ENCODE measurements around the gene LATS2. TPM values are rescaled to one million over a fixed set of nuclear protein-coding genes. Genes with fewer than 3 reads are reported as not detected.

Gene LATS2
- total RNA-seq, 4 donors from 2014 or later = 3.7 to 9.9 (median 6.5) TPM

DNA sequence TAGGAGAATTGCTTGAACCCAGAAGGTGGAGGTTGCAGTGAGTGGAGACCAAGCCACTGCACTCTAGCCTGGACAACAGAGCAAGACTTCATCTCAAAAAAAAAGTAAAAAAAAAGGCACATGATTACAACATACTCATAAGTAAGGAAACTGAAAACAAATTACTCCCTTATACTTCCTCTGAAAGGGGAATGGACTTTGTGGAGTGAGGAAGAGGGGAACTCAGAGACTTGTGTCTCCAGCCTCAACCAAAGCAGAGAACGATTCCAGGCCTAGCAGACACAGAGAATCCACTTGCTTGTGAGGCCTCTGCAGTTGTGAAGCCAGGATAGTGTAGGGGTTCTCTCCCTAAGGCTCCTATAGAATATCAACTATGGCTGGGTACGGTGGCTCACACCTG is 4.3 kb upstream of the LATS2 start:
- H3K36me3 ChIP-seq = no peaks in the 10 kb centered on the region

DNA sequence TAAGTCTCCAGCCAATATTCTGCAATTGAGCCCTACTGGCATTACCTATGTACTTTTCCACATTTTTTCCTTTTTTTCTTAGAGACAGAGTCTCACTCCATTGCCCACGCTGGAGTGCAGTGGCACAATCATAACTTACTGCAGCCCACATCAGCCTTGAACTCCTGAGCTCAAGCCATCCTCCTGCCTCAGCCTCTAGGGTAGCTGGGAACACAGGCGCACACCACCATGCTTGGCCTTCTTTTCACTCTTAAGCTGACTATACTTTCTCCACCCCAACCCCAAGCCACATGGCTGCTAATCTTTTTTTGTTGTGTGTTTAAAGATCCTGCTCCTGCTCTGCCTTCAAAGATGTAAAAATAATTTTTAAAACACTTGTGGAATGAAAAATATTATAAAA is 1.6 kb upstream of the LATS2 start:
- peaks cover 0 to 12% (median 5%) of the 10 kb centered on the region in 4 donors for H3K4me1 ChIP-seq
- H3K4me3 ChIP-seq = no peak overlapping the region
- TF ChIP-seq POLR2A (IDR thresholded peaks at IDR 0.05) = no peak
- TF ChIP-seq, protein P1, sequence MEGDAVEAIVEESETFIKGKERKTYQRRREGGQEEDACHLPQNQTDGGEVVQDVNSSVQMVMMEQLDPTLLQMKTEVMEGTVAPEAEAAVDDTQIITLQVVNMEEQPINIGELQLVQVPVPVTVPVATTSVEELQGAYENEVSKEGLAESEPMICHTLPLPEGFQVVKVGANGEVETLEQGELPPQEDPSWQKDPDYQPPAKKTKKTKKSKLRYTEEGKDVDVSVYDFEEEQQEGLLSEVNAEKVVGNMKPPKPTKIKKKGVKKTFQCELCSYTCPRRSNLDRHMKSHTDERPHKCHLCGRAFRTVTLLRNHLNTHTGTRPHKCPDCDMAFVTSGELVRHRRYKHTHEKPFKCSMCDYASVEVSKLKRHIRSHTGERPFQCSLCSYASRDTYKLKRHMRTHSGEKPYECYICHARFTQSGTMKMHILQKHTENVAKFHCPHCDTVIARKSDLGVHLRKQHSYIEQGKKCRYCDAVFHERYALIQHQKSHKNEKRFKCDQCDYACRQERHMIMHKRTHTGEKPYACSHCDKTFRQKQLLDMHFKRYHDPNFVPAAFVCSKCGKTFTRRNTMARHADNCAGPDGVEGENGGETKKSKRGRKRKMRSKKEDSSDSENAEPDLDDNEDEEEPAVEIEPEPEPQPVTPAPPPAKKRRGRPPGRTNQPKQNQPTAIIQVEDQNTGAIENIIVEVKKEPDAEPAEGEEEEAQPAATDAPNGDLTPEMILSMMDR (IDR thresholded peaks at IDR 0.05) = no peak
- no peak overlapping the region for H3K27ac ChIP-seq
- H3K36me3 ChIP-seq = no peaks in the 10 kb centered on the region
- H3K27me3 ChIP-seq = no peaks in the 10 kb centered on the region
- no peak for DNase-seq
- H3K9me3 ChIP-seq = no peaks in the 10 kb centered on the region

More for the DNA sequence above, 4.3 kb upstream of the LATS2 start:
- Histone ChIP-seq H3K4me3 (no peak overlapping the region), H3K9me3 (no peaks in the 10 kb centered on the region), H3K4me1 (peaks cover 0 to 7% (median 0%) of the 10 kb centered on the region in 4 donors), H3K27me3 (no peaks in the 10 kb centered on the region), H3K27ac (no peak overlapping the region)
- TF ChIP-seq, protein P1 (IDR thresholded peaks at IDR 0.05) = no peak
- no peak for TF ChIP-seq POLR2A (IDR thresholded peaks at IDR 0.05)
- DNase-seq = no peak

DNA sequence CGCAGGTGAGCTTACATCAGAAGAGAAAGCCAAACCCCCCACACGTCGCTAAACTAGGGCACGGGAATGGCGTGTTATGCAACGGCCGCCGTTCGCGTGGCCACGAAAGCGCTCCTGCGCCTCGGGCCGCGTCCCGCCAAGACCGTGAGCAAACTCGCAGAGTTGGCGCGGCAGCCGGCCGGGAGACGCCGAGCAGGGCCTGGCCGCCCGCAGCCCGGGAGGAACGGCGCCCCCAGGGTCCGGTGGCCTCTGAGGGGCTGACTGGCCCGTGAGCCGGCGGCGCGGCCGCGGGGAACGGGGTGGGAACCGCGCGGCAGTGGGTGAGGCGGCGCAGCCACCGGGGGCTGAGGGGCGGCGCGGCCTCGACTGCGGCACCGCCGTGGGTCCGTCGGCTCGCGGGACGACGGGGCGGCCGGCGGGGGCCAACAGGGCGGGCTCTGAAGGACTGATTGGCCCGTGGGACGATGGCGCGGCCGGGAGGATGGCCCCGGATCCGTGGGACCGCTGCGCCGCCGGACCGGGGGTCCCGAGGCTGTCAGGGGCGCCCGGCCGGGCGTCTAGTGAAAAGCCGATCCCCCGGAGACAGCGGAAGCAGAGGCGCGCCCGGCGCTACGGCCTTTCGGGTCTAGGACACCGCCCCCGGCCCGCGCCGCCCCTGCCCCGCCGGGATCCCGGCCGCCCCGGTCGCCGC is 903 bp downstream of the LATS2 start:
- peak overlapping the region; percentile 87 to 100 (median 95) for H3K27ac ChIP-seq
- H3K4me3 ChIP-seq = peak overlapping the region; percentile 69 to 95 (median 89)
- TF ChIP-seq, protein P1 (IDR thresholded peaks at IDR 0.05) = no peak
- no peak for TF ChIP-seq POLR2A (IDR thresholded peaks at IDR 0.05)
- no peaks in the 10 kb centered on the region for H3K36me3 ChIP-seq
- H3K4me1 ChIP-seq = peaks cover 0 to 19% (median 5%) of the 10 kb centered on the region in 4 donors
- H3K27me3 ChIP-seq = no peaks in the 10 kb centered on the region
- DNase-seq = peak in 1 of 3 donors; percentile 55
- H3K9me3 ChIP-seq = no peaks in the 10 kb centered on the region

DNA sequence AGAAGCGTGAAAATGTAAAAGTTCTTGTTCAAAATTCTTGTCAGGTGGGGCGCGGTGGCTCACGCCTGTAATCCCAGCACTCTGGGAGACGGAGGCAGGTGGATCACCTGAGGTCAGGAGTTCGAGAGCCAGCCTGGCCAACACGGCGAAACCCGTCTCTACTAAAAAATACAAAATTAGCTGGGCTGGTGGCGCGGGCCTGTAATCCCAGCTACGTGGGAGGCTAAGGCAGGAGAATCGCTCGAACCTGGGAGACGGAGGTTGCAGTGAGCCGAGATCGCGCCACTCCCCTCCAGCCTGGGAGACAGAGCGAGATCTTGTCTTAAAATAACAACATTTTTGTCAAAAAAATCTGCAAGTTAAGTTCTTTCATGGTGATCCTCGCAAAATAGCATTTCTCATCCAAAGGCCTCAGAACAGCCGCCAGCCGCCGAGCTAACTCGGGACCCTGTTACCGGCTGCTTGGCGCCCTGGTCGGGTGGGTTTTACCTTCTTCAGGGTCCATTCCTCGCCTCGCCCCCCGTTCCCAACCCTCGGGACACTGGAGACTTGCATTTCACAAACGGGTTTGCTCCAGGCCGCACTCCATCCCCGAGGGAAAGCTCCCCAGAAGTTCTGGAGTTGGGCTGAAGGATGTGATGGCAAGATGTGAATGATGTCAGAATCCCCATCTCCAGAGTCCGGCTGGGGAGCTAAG is 1.6 kb downstream of the LATS2 start:
- Histone ChIP-seq H3K9me3 (no peaks in the 10 kb centered on the region), H3K4me3 (peak overlapping the region; percentile 69 to 95 (median 89)), H3K4me1 (peaks cover 0 to 21% (median 5%) of the 10 kb centered on the region in 4 donors), H3K27me3 (no peaks in the 10 kb centered on the region), H3K36me3 (no peaks in the 10 kb centered on the region), H3K27ac (peak overlapping the region; percentile 87 to 100 (median 95))
- peak in 1 of 3 donors; percentile 44 for DNase-seq
- TF ChIP-seq POLR2A (IDR thresholded peaks at IDR 0.05) = no peak
- TF ChIP-seq, protein P1 (IDR thresholded peaks at IDR 0.05) = no peak

DNA sequence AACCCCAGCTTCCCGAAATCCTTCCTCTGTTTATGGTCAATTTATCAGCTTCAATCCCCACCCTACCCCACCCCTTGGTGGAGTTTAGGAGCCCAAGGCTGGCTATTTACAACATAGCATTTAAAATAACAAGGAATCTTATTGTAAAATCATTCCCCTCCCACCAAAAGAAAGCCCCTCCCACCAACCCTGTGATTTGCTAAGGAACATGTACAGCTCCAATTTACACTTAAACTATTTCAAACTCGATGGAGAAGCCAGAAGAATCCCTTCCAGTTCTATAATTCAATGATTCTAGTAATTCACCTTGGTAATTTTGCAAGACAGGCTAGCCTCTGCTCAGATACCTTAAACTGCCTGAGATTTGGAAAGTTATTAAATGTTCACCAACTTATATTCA is 3.0 kb downstream of the LATS2 start:
- H3K4me3 ChIP-seq = no peak overlapping the region
- no peaks in the 10 kb centered on the region for H3K36me3 ChIP-seq
- DNase-seq = no peak
- no peaks in the 10 kb centered on the region for H3K9me3 ChIP-seq
- no peaks in the 10 kb centered on the region for H3K27me3 ChIP-seq
- TF ChIP-seq POLR2A (IDR thresholded peaks at IDR 0.05) = no peak
- TF ChIP-seq, protein P1 (IDR thresholded peaks at IDR 0.05) = no peak
- no peak overlapping the region for H3K27ac ChIP-seq
- peaks cover 0 to 25% (median 5%) of the 10 kb centered on the region in 4 donors for H3K4me1 ChIP-seq

Measured in Peyer's patch (tissue), 4 donors.